ENCODE data around the gene KIF20A.

DNA sequence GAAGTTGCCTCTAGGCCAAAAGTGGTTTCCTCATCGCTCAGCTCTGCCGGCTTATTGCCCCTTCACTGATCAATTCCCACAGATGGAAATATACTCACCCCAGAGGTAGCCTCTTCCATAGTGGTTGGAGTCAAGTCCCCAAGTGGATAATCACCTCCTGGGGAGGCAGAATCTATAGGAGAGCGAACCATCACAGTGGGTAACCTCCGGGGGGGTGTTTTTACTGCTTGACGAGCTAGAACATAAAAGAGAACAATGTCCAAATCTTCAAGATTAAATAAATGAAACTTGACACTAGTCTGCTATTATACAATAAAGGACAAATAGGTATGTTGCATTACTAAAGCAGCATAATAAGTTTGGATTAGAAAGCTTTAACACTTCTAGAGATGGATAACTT is 9.8 kb upstream of the KIF20A start:
- TF ChIP-seq POLR2AphosphoS5 (IDR thresholded peaks at IDR 0.05; ENCODE audit: low read depth, low read length) (no peak), POLR2A (IDR thresholded peaks at IDR 0.05; ENCODE audit: low read depth, low read length) (no peak), TAF1 (IDR thresholded peaks at IDR 0.05; ENCODE audit: borderline replicate concordance, low read depth, low read length) (no peak)

Data from GM12892 (cell line).